GM12801 (cell line): ENCODE results near the gene PRR19.

Experiments used
- CTCF ChIP-seq: IDR thresholded peaks from one replicate; pipeline ENCODE4 v1.5.1; 2011; ENCODE audit warnings: control low read depth; ENCODE audit not compliant: insufficient read length; ENCODE audit errors: extremely low read depth

The PRR19 gene

GRCh38 chr19:42275103-42275502, 26.8 kb upstream of the PRR19 start:
- TF ChIP-seq CTCF, result no peak

- TF ChIP-seq CTCF, result no peak
These were observed 26.4 kb upstream of the PRR19 start for GRCh38 chr19:42275517-42275916.

GRCh38 chr19:42276284-42276683, 25.6 kb upstream of the PRR19 start:
- TF ChIP-seq CTCF, result no peak

- TF ChIP-seq CTCF, result no peak
These were observed 25.1 kb upstream of the PRR19 start for GRCh38 chr19:42276821-42277220.

GRCh38 chr19:42277821-42278451, 24.0 kb upstream of the PRR19 start:
- no peak for TF ChIP-seq CTCF

GRCh38 chr19:42278452-42279154, 23.3 kb upstream of the PRR19 start:
- no peak for TF ChIP-seq CTCF

- TF ChIP-seq CTCF, result no peak
These were observed 22.6 kb upstream of the PRR19 start for GRCh38 chr19:42279155-42279901.
